HG03460 (cell line): ENCODE data around the gene FERMT2.
"Not testable (repeated sequence)": the region's sequence is repeated elsewhere in the genome, so short reads cannot be mapped to it uniquely, and the experiment has no call there.

Experiments
- ATAC-seq: cut with Tn5 transposase; IDR thresholded peaks from one replicate; pipeline ENCODE4 v1.9.1; 2021; ENCODE audit not compliant: unreplicated experiment

The FERMT2 gene

GRCh38 chr14:52944254-52944653 is 6.6 kb downstream of the FERMT2 start:
- no peak for ATAC-seq

DNA sequence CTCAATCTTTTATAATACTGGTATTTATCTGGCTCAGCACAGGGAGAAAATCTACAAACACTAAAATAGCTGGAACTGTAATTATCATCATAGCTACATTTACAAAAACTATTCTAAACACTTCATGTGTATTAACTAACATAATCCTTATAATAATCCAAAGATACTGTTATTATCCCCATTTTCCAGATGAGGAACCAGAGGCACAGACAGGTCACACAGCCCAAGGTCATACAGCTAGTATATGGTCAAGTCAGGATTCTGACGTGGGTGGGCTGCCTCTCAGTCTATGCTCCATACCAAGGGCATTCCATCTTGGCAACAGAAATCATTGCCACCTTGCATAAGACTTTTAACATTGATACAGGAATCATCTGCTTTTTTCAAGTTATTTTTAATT is 11.4 kb downstream of the FERMT2 start:
- no peak for ATAC-seq

DNA sequence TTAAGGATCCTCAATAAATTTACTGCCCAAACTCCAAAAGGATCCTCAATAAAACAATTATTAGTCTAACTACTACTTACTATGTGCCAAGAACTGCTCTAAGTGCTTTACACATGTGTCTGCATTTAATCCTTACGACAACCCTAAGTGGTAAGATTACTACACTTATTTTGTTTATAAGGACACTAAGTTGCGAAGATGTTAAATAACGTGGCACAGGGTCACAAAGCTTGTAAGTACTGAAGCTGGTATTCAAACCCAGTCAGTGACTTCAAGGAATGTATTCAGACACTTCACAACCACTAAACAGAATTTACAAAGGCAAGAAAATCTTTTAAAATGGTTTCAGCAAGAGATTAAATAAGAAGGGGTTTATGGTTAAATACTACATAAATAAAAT is 13.0 kb downstream of the FERMT2 start:
- no peak for ATAC-seq

- no peak for ATAC-seq
Measured at GRCh38 chr14:52937306-52937705, 13.5 kb downstream of the FERMT2 start.

- ATAC-seq = no peak
Measured at GRCh38 chr14:52936437-52936836, 14.4 kb downstream of the FERMT2 start.

GRCh38 chr14:52935833-52936232 is 15.0 kb downstream of the FERMT2 start:
- no peak for ATAC-seq

DNA sequence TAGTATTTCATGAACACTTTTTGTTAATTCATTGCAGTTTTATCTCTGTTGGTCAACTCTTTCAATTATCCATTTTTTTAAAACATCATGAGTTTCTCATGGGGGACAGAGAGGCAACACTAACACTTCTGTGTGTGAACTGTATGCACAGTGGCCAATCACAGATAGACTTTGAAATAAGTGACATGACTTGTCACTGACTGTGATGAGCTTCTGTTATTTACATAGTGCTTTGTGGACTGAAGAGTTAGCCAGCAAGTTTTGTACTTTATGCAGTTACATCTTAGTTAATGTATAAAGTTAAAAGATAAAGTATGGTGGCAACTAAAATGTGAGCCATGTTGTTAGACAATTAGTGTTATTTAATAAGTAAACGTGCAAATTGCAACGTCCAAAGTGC is 16.1 kb downstream of the FERMT2 start:
- no peak for ATAC-seq

DNA sequence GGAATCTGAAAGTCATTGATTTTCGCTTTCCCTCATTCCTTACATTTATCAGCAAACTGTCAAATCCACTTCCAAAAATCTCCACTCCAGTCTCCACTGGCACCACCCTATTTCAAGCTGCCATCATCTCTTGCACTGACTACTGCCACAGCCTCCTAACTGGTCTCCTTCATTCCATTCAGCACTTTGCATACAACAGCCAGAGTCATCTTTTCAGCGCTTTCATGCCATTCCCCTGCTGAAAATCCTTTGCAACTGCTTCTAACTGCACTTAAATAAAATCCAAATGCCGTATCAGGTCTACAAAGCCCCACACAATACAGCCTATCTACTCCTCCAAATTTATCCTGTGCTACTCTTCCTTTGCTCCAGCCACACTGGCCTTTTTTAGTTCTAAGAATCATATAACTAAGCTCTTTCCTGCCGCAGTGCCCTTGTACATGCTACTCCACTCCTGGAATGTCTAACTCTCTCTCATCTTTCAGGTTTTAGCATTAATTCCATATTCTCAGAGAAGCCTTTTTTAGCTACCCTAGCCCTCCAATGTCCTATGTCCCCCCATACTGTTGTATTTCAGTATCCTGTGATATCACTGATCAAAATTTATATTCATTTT is 21.6 kb downstream of the FERMT2 start:
- ATAC-seq = no peak

DNA sequence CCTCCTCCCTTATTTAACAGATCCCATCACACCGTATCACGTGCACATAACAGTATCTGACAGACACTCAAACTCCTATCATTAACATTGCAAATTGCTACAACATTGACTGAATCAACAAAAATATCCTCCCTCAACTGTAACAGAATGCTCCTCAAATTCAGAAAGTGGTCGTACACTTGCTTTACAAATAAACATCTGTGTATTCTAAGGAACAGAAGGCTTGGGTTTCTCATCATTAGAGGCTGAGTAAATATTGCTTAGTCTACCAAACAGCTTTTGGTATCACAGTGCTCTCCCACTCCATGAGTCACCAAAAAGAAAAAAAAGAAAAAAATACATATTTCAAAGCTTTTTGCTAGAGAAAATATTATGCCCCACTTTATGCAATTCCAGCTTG is 23.9 kb downstream of the FERMT2 start:
- no peak for ATAC-seq

DNA sequence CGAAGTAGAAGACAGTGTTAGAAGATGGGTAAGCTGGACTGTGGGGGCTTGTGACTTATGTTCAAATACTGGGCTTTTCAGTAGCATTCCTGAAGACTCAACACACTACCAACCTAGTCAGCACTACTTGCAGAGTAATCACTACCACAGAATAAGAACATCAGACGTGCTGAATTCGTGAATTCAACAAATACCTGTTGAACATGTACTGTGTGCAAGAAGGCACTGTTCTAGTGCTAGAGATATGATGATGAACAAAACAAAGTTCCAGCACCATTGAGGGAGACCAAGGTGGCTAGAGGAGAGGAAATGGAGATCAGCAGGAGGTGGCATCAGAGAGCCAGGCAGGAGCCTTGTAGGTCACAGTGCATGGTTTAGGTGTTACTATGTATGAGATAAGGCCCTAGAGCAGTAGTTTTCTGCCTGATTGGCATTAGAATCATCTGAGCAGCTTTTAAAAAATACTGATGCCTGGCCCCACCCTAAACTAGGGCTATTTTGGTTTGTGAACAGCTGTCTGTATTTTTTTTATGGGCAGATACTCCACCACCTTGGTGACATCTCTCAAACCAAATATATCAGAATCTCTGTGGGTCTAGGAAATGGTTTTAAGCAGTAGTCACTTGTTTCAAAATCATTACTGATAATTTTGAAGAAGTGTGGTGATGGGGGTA is 26.8 kb downstream of the FERMT2 start:
- no peak for ATAC-seq

DNA sequence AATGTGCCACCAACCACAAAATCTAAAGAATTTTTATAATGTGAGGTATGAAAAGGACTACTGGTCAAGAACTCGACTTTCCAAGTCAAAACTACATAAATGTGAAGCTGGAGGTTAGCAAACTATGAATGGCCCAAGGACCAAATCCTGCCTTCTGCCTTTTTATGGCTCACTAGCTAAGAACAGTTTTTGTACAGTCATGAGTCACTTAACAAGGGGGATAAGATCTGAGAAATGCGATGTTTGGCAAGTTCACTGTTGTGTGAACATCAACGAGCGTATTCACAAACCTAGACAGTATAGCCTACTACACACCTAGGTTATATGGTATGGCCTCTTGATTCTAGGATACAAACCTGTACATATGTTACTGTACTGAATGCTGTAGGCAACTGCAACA is 28.2 kb downstream of the FERMT2 start:
- ATAC-seq = no peak

DNA sequence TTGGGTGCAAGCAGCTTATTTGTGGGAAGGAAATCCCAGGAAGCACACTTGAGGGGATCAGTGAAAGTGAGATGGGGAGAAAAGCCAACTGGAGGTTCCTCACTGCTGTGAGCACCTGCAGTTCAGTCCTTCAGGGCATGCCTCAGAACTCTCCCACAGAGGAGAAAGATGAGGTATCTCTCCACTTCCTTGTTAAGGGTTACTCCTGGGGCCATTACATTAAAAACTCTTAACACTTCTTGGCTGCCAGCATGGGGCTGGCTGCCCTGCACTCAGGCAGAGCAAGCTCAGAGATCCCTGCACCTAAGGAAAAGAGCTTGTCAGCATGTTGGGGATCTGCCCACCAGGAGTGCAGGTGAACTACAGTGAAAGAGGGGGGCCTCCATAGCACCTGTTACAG is 28.8 kb downstream of the FERMT2 start:
- ATAC-seq = no peak

GRCh38 chr14:52920411-52920810 is 30.4 kb downstream of the FERMT2 start:
- ATAC-seq = not testable (repeated sequence)

- ATAC-seq = no peak
Measured at GRCh38 chr14:52919971-52920370, 30.9 kb downstream of the FERMT2 start.

DNA sequence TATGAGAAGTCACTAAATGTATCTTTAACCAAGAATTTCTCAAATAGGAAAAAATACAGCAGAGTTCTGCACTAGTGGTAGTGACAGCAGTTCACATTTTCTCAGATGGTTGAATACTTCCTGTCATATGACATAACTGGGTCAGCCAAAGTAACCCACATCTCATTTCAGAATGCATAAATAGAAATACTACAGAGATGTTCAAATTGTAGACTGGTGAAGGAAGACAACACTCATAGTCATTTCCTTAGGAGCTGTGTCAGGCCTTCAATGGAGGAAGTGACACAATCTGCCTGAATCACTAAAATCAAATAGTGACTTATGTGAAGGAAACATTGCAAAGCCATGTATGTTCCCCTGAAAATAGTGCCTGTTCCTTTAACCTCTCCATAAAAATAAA is 32.4 kb downstream of the FERMT2 start:
- ATAC-seq = peak; percentile 91

DNA sequence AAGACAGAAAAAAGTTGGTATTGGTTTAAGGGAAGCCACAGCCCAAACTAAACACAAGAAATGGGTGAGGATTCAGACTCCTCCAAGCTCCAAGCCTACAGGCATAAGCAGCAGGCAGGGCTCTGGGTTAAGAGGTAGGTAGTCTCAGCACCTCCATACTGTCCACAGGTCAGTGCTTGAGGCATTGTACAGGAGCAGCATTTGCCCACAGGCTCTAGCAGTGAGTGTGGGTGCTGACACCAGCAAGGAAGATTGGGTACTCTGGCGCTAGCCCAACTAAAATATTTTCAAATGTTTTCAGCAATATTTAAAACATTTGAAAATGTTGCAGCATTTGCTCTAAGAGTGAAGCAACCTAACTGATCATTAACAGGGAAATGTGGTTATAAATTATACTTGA is 33.1 kb downstream of the FERMT2 start:
- ATAC-seq = no peak

GRCh38 chr14:52914295-52914694 is 36.6 kb downstream of the FERMT2 start:
- no peak for ATAC-seq

DNA sequence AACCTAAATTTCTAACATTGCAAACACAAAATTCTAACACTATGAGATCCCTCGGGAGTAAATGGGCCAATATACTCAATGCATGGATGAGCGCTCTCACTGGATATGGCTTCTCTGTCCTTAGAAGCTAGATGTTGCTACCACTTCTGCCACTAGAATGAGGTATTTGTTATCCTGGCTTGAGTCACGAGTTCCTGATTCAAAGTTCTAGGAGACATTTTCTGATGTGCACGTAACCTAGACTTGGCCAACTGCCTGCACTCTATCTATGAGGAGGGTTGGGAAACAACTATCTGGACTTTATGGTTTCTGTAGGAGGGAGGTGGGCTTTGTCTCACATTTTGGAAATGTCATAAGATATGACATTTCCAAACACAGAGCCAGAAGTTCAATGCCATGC is 37.6 kb downstream of the FERMT2 start:
- no peak for ATAC-seq

- no peak for ATAC-seq
Measured at GRCh38 chr14:52911904-52912303, 38.9 kb downstream of the FERMT2 start.

GRCh38 chr14:52910572-52910971 is 40.3 kb downstream of the FERMT2 start:
- no peak for ATAC-seq

- no peak for ATAC-seq
Measured at GRCh38 chr14:52907949-52908348, 42.9 kb downstream of the FERMT2 start.

GRCh38 chr14:52906141-52906601 is 44.7 kb downstream of the FERMT2 start:
- no peak for ATAC-seq
